ENCODE results near the gene SYNE2. TPM values are rescaled to one million over a fixed set of nuclear protein-coding genes. Genes with fewer than 3 reads are reported as not detected.
"Not testable (repeated sequence)": the region's sequence is repeated elsewhere in the genome, so short reads cannot be mapped to it uniquely, and the experiment has no call there.

Gene SYNE2
- total RNA-seq, 1 donor from 2014 or later = 88.6 TPM

GRCh38 chr14:63869940-63870752, 17.3 kb downstream of the SYNE2 start:
- DNase-seq (ENCODE audit: low spot score) = not testable (repeated sequence)

GRCh38 chr14:63870753-63871037, 17.9 kb downstream of the SYNE2 start:
- DNase-seq (ENCODE audit: low spot score) = not testable (repeated sequence)

- no peak for DNase-seq (ENCODE audit: low spot score)
Measured at GRCh38 chr14:63874223-63874622, 21.4 kb downstream of the SYNE2 start.

- DNase-seq (ENCODE audit: low spot score) = no peak
Measured at GRCh38 chr14:63875311-63875710, 22.5 kb downstream of the SYNE2 start.

GRCh38 chr14:63877550-63877939, 24.7 kb downstream of the SYNE2 start:
- DNase-seq (ENCODE audit: low spot score) = peak; percentile 81

- DNase-seq (ENCODE audit: low spot score) = no peak
Measured at GRCh38 chr14:63878052-63878451, 25.2 kb downstream of the SYNE2 start.

- no peak for DNase-seq (ENCODE audit: low spot score)
Measured at GRCh38 chr14:63878792-63879191, 26.0 kb downstream of the SYNE2 start.

- no peak for DNase-seq (ENCODE audit: low spot score)
Measured at GRCh38 chr14:63881926-63882325, 29.1 kb downstream of the SYNE2 start.

GRCh38 chr14:63887899-63888298, 35.1 kb downstream of the SYNE2 start:
- DNase-seq (ENCODE audit: low spot score) = no peak

- DNase-seq (ENCODE audit: low spot score) = no peak
Measured at GRCh38 chr14:63890553-63890952, 37.7 kb downstream of the SYNE2 start.

- DNase-seq (ENCODE audit: low spot score) = peak; percentile 52
Measured at GRCh38 chr14:63891148-63891975, 38.6 kb downstream of the SYNE2 start.

- DNase-seq (ENCODE audit: low spot score) = no peak
Measured at GRCh38 chr14:63892265-63892664, 39.5 kb downstream of the SYNE2 start.

- DNase-seq (ENCODE audit: low spot score) = peak; percentile 92
Measured at GRCh38 chr14:63893701-63894458, 41.1 kb downstream of the SYNE2 start.

GRCh38 chr14:63895510-63895909, 42.7 kb downstream of the SYNE2 start:
- DNase-seq (ENCODE audit: low spot score) = no peak

GRCh38 chr14:63896278-63896720, 43.5 kb downstream of the SYNE2 start:
- DNase-seq (ENCODE audit: low spot score) = peak; percentile 77

- peak; percentile 91 for DNase-seq (ENCODE audit: low spot score)
Measured at GRCh38 chr14:63897721-63898163, 44.9 kb downstream of the SYNE2 start.

- DNase-seq (ENCODE audit: low spot score) = no peak
Measured at GRCh38 chr14:63899953-63900352, 47.1 kb downstream of the SYNE2 start.

GRCh38 chr14:63901434-63902085, 48.8 kb downstream of the SYNE2 start:
- no peak for DNase-seq (ENCODE audit: low spot score)

GRCh38 chr14:63902375-63902976, 49.7 kb downstream of the SYNE2 start:
- no peak for DNase-seq (ENCODE audit: low spot score)

- no peak for DNase-seq (ENCODE audit: low spot score)
Measured at GRCh38 chr14:63904724-63905123, 51.9 kb downstream of the SYNE2 start.

- DNase-seq (ENCODE audit: low spot score) = no peak
Measured at GRCh38 chr14:63905370-63905769, 52.6 kb downstream of the SYNE2 start.
